ENCODE data around the gene CASZ1. TPM values are rescaled to one million over a fixed set of nuclear protein-coding genes. Genes with fewer than 3 reads are reported as not detected.

The CASZ1 gene
- total RNA-seq, 1 experiment from 2014 or later, result 3.9 TPM

GRCh38 chr1:10788592-10789006, 7.8 kb downstream of the CASZ1 start:
- H3K27ac ChIP-seq (ENCODE audit: insufficient read length, low read depth, low read length), result no peak overlapping the region
- DNase-seq, result peak; percentile 65
- no CpG with 5 or more reads among the region's 11 CpGs for WGBS (ENCODE audit: extremely low coverage, insufficient read length, low lambda C conversion rate)
- Mint-ChIP-seq H3K9me3 (no peaks in the 10 kb centered on the region; a peak in 1 of 5 replicates), H3K27me3 (ENCODE audit: low read depth) (peaks cover 23% of the 10 kb centered on the region), H3K27ac (no peak overlapping the region), H3K4me3 (no peak overlapping the region), H3K36me3 (ENCODE audit: insufficient read depth in 1 of 3, low read depth in 3 of 3) (no peaks in the 10 kb centered on the region), H3K4me1 (peaks cover 5 to 12% of the 10 kb centered on the region in 2 experiments)
- no peaks in the 10 kb centered on the region for H3K4me1 ChIP-seq (ENCODE audit: insufficient read depth, low read length)
- peak; percentile 58 for TF ChIP-seq CTCF (conservative IDR thresholded peaks at IDR 0.05)
- no peak overlapping the region for H3K4ac ChIP-seq (ENCODE audit: low read depth, low read length)
- no peak overlapping the region for H2AFZ ChIP-seq (ENCODE audit: low read length)
- H3K79me2 ChIP-seq (ENCODE audit: insufficient read depth, low read length), result no peaks in the 10 kb centered on the region
- H3K56ac ChIP-seq (ENCODE audit: insufficient read length, low read depth, low read length), result no peak overlapping the region
- no peak overlapping the region for H2BK120ac ChIP-seq (ENCODE audit: low read depth, low read length, poor library complexity, severe bottlenecking)
- H2BK20ac ChIP-seq (ENCODE audit: low read depth, low read length, poor library complexity, severe bottlenecking), result no peak overlapping the region
- H2AK5ac ChIP-seq (ENCODE audit: insufficient read length, low read length), result no peak overlapping the region
- no peak overlapping the region for H3K4me2 ChIP-seq (ENCODE audit: insufficient read depth, insufficient read length, low read length)
- no peak overlapping the region for H4K5ac ChIP-seq (ENCODE audit: insufficient read length, low read depth, low read length)
- H3T11ph ChIP-seq (ENCODE audit: low read length), result no peak overlapping the region
- no peak overlapping the region for H3K23ac ChIP-seq (ENCODE audit: insufficient read length, low read depth, low read length)
- H3K9me3 ChIP-seq (ENCODE audit: control insufficient read depth, low read depth, low read length), result no peaks in the 10 kb centered on the region
- H3K23me2 ChIP-seq (ENCODE audit: insufficient read length, low read depth, low read length, poor library complexity, severe bottlenecking), result peaks cover 3% of the 10 kb centered on the region
- no peak overlapping the region for H4K91ac ChIP-seq (ENCODE audit: insufficient read length, low read depth, low read length)
- no peak overlapping the region for H3K9ac ChIP-seq (ENCODE audit: extremely low read depth, insufficient read length, low read length)
- no peak overlapping the region for H2BK5ac ChIP-seq (ENCODE audit: insufficient read length, low read length)
- H3K79me1 ChIP-seq (ENCODE audit: insufficient read depth, low read depth, low read length, poor library complexity, severe bottlenecking), result no peaks in the 10 kb centered on the region
- H4K8ac ChIP-seq (replicated peaks; ENCODE audit: insufficient read length, low read depth, low read length), result no peak overlapping the region
- no peak overlapping the region; the same call in 1 of the 2 replicates for H3K14ac ChIP-seq (ENCODE audit: insufficient read depth, low read length)
- H4K20me1 ChIP-seq (ENCODE audit: control insufficient read depth, insufficient read depth, insufficient read length), result no peaks in the 10 kb centered on the region
- no peak overlapping the region for H2BK12ac ChIP-seq (ENCODE audit: insufficient read length, low read depth, low read length)
- no peaks in the 10 kb centered on the region; the same call in 1 of the 2 replicates for H3K27me3 ChIP-seq (ENCODE audit: insufficient read depth, low read length)
- H2BK15ac ChIP-seq (ENCODE audit: low read depth, low read length), result no peak overlapping the region
- no peak overlapping the region for H3K18ac ChIP-seq (ENCODE audit: insufficient read length, low read depth, low read length)

Measured in H9 (cell line).